ENCODE results near the gene C5orf34. TPM values are rescaled to one million over a fixed set of nuclear protein-coding genes. Genes with fewer than 3 reads are reported as not detected.
A peak's percentile ranks its signal among the peaks of the same experiment; 100 is the strongest.
"Not testable (repeated sequence)": the region's sequence is repeated elsewhere in the genome, so short reads cannot be mapped to it uniquely, and the experiment has no call there.

The C5orf34 gene
- total RNA-seq, 4 donors from 2014 or later = 0.64 to 5.4 (median 0.77) TPM

- H3K36me3 ChIP-seq = no peaks in the 10 kb centered on the region
- 18% methylated on average over 2 of the region's 2 CpGs for WGBS
- no peak overlapping the region for H3K27ac ChIP-seq
- TF ChIP-seq POLR2A (IDR thresholded peaks at IDR 0.05) (no peak), EP300 (IDR thresholded peaks at IDR 0.05) (no peak), CTCF (IDR thresholded peaks at IDR 0.05) (no peak), POLR2AphosphoS5 (IDR thresholded peaks at IDR 0.05) (no peak)
- no peak for DNase-seq (ENCODE audit: low spot score in 2 of 2)
- no peaks in the 10 kb centered on the region for H3K9me3 ChIP-seq
- H3K4me1 ChIP-seq = peaks cover 17% of the 10 kb centered on the region
- no peaks in the 10 kb centered on the region for H3K27me3 ChIP-seq
- no peak overlapping the region for H3K4me3 ChIP-seq
Observed at GRCh38 chr5:43560128-43560527, 45.2 kb upstream of the C5orf34 start.

DNA sequence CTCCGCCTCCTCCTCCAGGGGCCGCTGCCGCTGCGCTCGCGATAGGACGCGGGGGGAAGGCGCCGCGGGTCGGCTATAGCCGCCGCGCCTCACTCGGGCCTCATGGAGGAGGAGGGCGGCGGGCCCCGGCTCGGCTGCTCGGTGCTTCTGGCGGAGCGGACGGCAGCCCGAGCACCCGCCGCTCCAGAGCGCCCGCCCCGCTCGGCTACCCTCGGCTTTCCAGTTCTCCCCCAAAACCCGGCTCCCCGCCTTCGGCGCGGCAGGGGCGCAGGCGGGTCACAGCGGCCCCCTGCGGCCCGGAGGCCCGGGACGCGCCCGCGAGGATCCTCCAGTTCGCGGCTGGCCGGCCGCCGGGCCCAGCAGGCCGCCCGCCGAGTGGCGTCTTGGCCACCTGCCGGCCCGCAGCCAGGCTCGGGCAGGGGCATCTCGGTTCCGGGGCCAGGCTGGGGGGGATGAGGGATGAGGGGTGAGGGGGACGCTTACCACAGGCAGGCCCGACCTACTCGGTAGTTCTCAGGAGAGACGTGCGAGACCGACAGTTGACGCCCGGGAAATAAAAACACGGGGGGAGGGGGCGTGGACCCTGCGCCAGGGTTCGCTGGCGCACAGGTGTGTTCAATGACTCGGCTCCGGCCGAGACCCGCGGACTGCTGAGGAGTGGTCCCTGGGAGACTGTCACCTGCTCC is 42.1 kb upstream of the C5orf34 start, which contains the start of gene PAIP1:
Gene PAIP1, minus strand, starts transcription at position 221 of the 686 bp plus-strand sequence. CDS start 231 bp downstream, outside the sequence.
- H3K27ac ChIP-seq = peak within 1 kb of the TSS; percentile 98
- no peaks in the 10 kb centered on the region for H3K27me3 ChIP-seq
- H3K36me3 ChIP-seq = peaks cover 4% of the 10 kb centered on the region
- H3K9me3 ChIP-seq = no peaks in the 10 kb centered on the region
- TF ChIP-seq POLR2AphosphoS5 (IDR thresholded peaks at IDR 0.05) = peak in 1 of 3 donors; percentile 35
- TF ChIP-seq EP300 (IDR thresholded peaks at IDR 0.05) = no peak
- peak in 1 of 2 donors; percentile 34 for TF ChIP-seq POLR2A (IDR thresholded peaks at IDR 0.05)
- peak; percentile 36 to 80 for TF ChIP-seq CTCF (IDR thresholded peaks at IDR 0.05)
- WGBS = 1% methylated on average over 14 of the region's 79 CpGs
- H3K4me3 ChIP-seq = peak within 1 kb of the TSS; percentile 84
- H3K4me1 ChIP-seq = peaks cover 46% of the 10 kb centered on the region
- peak; percentile 88 to 91 for DNase-seq (ENCODE audit: low spot score in 2 of 2)

DNA sequence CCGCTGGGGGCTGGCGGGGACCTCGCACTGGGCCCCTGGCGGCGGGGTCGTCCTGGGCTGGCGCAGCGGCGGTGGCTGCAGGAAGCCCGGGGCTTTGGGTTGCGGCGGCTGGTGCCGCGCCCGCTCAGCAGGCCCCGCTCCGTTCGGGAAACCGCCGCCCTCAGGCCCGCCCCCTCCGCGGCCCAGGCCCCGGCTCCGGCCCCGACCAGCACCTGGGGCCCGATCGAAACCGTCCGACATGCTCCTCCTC is 41.6 kb upstream of the C5orf34 start:
- 0% methylated on average over 15 of the region's 30 CpGs for WGBS
- Histone ChIP-seq H3K4me3 (peak overlapping the region; percentile 84), H3K27ac (peak overlapping the region; percentile 98), H3K4me1 (peaks cover 46% of the 10 kb centered on the region)
- DNase-seq (ENCODE audit: low spot score in 2 of 2); H3K27me3 ChIP-seq; H3K9me3 ChIP-seq; H3K36me3 ChIP-seq: not testable (repeated sequence)

DNA sequence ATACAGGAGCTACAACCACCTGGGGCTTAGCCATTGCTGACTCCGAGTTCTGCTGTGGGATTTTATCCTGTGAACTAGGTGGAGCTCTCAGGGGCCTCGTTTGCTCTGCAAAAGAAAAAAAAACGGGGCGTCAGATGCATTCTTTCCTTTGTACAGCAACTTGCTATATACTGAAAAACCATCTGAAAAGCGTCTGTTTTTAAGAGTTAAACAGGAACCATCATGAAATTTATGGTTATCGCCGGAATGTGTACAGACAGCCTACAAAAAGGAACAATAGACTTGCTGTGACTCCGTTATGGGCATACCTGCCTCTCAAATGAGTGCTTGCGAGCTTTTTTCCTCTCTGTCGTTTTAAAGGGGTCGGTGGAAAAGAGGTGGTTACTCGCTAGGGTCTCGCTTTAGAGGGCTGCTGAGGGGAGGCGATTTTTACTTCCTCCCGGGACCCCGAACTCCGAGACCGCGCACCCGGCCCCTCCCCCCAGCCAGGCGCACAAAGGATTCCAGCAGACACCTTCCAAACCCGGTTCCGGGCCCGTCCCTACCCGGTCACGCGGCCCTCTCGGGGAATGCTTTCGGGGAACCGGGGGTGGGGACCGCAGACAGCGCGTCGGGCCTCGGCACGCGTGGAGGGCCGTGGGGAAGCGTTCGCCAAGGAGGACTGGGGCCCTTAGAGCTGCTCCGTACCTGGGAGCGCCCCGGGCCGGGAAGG is 41.1 kb upstream of the C5orf34 start:
- no peak for TF ChIP-seq EP300 (IDR thresholded peaks at IDR 0.05)
- no peak for TF ChIP-seq CTCF (IDR thresholded peaks at IDR 0.05)
- TF ChIP-seq POLR2A (IDR thresholded peaks at IDR 0.05) = no peak
- TF ChIP-seq POLR2AphosphoS5 (IDR thresholded peaks at IDR 0.05) = no peak
- Histone ChIP-seq H3K27ac (peak overlapping the region; percentile 98), H3K9me3 (no peaks in the 10 kb centered on the region), H3K4me1 (peaks cover 48% of the 10 kb centered on the region), H3K4me3 (peak overlapping the region; percentile 84), H3K27me3 (no peaks in the 10 kb centered on the region), H3K36me3 (peaks cover 12% of the 10 kb centered on the region)
- peak; percentile 82 to 85 for DNase-seq (ENCODE audit: low spot score in 2 of 2)
- WGBS = 2% methylated on average over 23 of the region's 44 CpGs

DNA sequence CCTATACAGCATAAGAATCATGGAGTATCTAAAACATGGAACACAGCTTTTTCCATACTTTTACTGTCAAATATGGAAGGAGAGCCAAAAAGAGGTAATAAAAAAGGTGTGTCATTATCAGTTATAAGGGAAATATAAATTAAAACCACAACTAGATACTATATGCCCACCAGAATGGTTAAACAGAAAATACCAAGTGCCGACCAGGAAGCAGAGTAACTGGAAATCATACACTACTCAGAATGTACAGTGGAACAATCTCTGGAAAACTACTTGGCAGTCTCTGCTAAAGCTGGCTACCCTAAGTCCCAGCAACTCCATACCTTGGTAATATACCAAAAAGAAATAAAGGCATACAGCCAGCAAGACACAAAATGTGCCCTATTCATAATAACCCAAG is 39.5 kb upstream of the C5orf34 start:
- H3K4me3 ChIP-seq = peak overlapping the region; percentile 84
- no peak for DNase-seq (ENCODE audit: low spot score in 2 of 2)
- peaks cover 50% of the 10 kb centered on the region for H3K4me1 ChIP-seq
- no peaks in the 10 kb centered on the region for H3K9me3 ChIP-seq
- no peak overlapping the region for H3K27ac ChIP-seq
- no peaks in the 10 kb centered on the region for H3K27me3 ChIP-seq
- TF ChIP-seq EP300 (IDR thresholded peaks at IDR 0.05) (no peak), POLR2AphosphoS5 (IDR thresholded peaks at IDR 0.05) (no peak), CTCF (IDR thresholded peaks at IDR 0.05) (no peak), POLR2A (IDR thresholded peaks at IDR 0.05) (no peak)
- H3K36me3 ChIP-seq = peaks cover 20% of the 10 kb centered on the region
- 83% methylated on average over 1 of the region's 1 CpG for WGBS
